HepG2 (cell line): ENCODE data around the gene TSSK2. TPM values are rescaled to one million over a fixed set of nuclear protein-coding genes. Genes with fewer than 3 reads are reported as not detected.

ENCODE experiments used
- AGO1 ChIP-seq: fragments of 200-400 bp; formaldehyde crosslinking; IDR thresholded peaks from 2 replicates; pipeline ENCODE4 v1.6.1; 2017; ENCODE audit warnings: mild to moderate bottlenecking, low read depth, low read length, moderate library complexity; ENCODE audit not compliant: poor library complexity, severe bottlenecking
- AGO2 ChIP-seq: fragments of 200-400 bp; formaldehyde crosslinking; optimal IDR thresholded peaks from 2 replicates; pipeline ENCODE3; 2017; ENCODE audit warnings: mild to moderate bottlenecking, low read depth, low read length, moderate library complexity
- CBFB ChIP-seq: sonication (generic); formaldehyde crosslinking; IDR thresholded peaks from 2 replicates; pipeline ENCODE4 v1.4.0; 2020; ENCODE audit warnings: missing genetic modification reagents
- CEBPB ChIP-seq: IDR thresholded peaks from 2 replicates; pipeline ENCODE4 v1.6.1; 2011; ENCODE audit warnings: low read depth, low read length, improper control_type of control experiment, borderline replicate concordance
- ETV6 ChIP-seq: sonication (generic); formaldehyde crosslinking; conservative IDR thresholded peaks from 2 replicates; pipeline ENCODE4 v1.4.0; 2020; ENCODE audit warnings: missing genetic modification reagents
- FOXM1 ChIP-seq: sonication (generic); formaldehyde crosslinking; IDR thresholded peaks from 2 replicates; pipeline ENCODE4 v1.5.0; 2020; ENCODE audit warnings: missing genetic modification reagents
- GATAD2A ChIP-seq: IDR thresholded peaks from 2 replicates; pipeline ENCODE4 v1.6.1; 2016
- HDAC2 ChIP-seq: sonication (generic); formaldehyde crosslinking; IDR thresholded peaks from 2 replicates; pipeline ENCODE4 v1.4.0; 2020; ENCODE audit warnings: missing genetic modification reagents
- HMG20B ChIP-seq: conservative IDR thresholded peaks from 2 replicates; pipeline ENCODE4 v1.6.1; 2016; ENCODE audit warnings: missing genetic modification reagents, missing compliant biosample characterization
- HNF4A ChIP-seq: sonication (generic); formaldehyde crosslinking; IDR thresholded peaks from 2 replicates; pipeline ENCODE4 v1.4.0; 2020; ENCODE audit warnings: missing genetic modification reagents
- HNRNPL ChIP-seq: fragments of 200-400 bp; formaldehyde crosslinking; IDR thresholded peaks from 2 replicates; pipeline ENCODE4 v1.6.1; 2017; ENCODE audit warnings: mild to moderate bottlenecking, low read depth, low read length
- IRF2 ChIP-seq: IDR thresholded peaks from 2 replicates; pipeline ENCODE4 v1.6.1; 2018; ENCODE audit warnings: missing genetic modification reagents, missing compliant biosample characterization
- KAT7 ChIP-seq: IDR thresholded peaks from 2 replicates; pipeline ENCODE4 v1.6.1; 2018; ENCODE audit warnings: borderline replicate concordance, missing compliant biosample characterization
- KLF15 ChIP-seq: sonication (generic); formaldehyde crosslinking; IDR thresholded peaks from 2 replicates; pipeline ENCODE4 v1.8.1; 2023; ENCODE audit warnings: borderline replicate concordance, mild to moderate bottlenecking, inconsistent platforms, missing genetic modification reagents, mixed read lengths
- PAWR ChIP-seq: sonication (generic); formaldehyde crosslinking; IDR thresholded peaks from 2 replicates; pipeline ENCODE4 v1.4.0; 2020; ENCODE audit warnings: missing genetic modification reagents, mild to moderate bottlenecking, borderline replicate concordance
- POLR2G ChIP-seq: fragments of 200-400 bp; formaldehyde crosslinking; IDR thresholded peaks from 2 replicates; pipeline ENCODE4 v1.6.1; 2018; ENCODE audit warnings: mild to moderate bottlenecking, low read depth, low read length, moderate library complexity
- RCOR2 ChIP-seq: IDR thresholded peaks from 2 replicates; pipeline ENCODE4 v1.6.1; 2016; ENCODE audit warnings: missing biosample characterization, missing genetic modification reagents
- SMAD3 ChIP-seq: sonication (generic); formaldehyde crosslinking; IDR thresholded peaks from 2 replicates; pipeline ENCODE4 v1.4.0; 2020; ENCODE audit warnings: missing genetic modification reagents
- TAF15 ChIP-seq: fragments of 200-400 bp; formaldehyde crosslinking; IDR thresholded peaks from one replicate; pipeline ENCODE4 v1.6.1; 2018; ENCODE audit warnings: mild to moderate bottlenecking, low read depth, low read length; ENCODE audit not compliant: poor library complexity, severe bottlenecking
- TARDBP ChIP-seq: sonication (generic); formaldehyde crosslinking; IDR thresholded peaks from 2 replicates; pipeline ENCODE4 v1.8.0; 2022; ENCODE audit warnings: mild to moderate bottlenecking, missing genetic modification reagents
- TRIM24 ChIP-seq: sonication (generic); formaldehyde crosslinking; IDR thresholded peaks from 2 replicates; pipeline ENCODE4 v1.8.0; 2022; ENCODE audit warnings: mild to moderate bottlenecking, missing genetic modification reagents
- ZFP41 ChIP-seq: sonication (generic); formaldehyde crosslinking; IDR thresholded peaks from 2 replicates; pipeline ENCODE4 v1.4.0; 2020; ENCODE audit warnings: mild to moderate bottlenecking, missing genetic modification reagents, borderline replicate concordance
- ZFYVE20 ChIP-seq: sonication (generic); formaldehyde crosslinking; IDR thresholded peaks from 2 replicates; pipeline ENCODE4 v1.8.0; 2023; ENCODE audit warnings: low read depth, mild to moderate bottlenecking, moderate library complexity, missing genetic modification reagents, borderline replicate concordance
- ZNF143 ChIP-seq: sonication (generic); formaldehyde crosslinking; IDR thresholded peaks from 2 replicates; pipeline ENCODE4 v1.4.0; 2020; ENCODE audit warnings: missing genetic modification reagents
- ZNF230 ChIP-seq: sonication (generic); formaldehyde crosslinking; IDR thresholded peaks from 2 replicates; pipeline ENCODE4 v1.4.0; 2020; ENCODE audit warnings: mild to moderate bottlenecking, missing genetic modification reagents
- ZNF761 ChIP-seq: sonication (generic); formaldehyde crosslinking; conservative IDR thresholded peaks from 2 replicates; pipeline ENCODE4 v1.4.0; 2020; ENCODE audit warnings: mild to moderate bottlenecking, missing genetic modification reagents
- polyA plus RNA-seq, 8 experiments: library from polyadenylated mRNA; depleted of rRNA in 3 of 8; stranded (reverse) in 7 of 8; unstranded in 1 of 8; fragments of >200 nt; fragmentation: Illumina TruSeq in 4 of 8; extraction: Trizol in 4 of 8; gene quantifications; 2 replicates each; pipeline versions ENCODE4 v1.2.1 to v1.2.3, GENCODE V29; 2011 to 2016; ENCODE audit warnings: low read depth in 4 of 8, missing spikeins in 1 of 8, mixed read lengths in 1 of 8; ENCODE audit not compliant: insufficient read depth in 1 of 8
- total RNA-seq, 5 experiments: library from RNA; depleted of rRNA; stranded (reverse); fragments of >200 nt; fragmentation: Illumina TruSeq; extraction: Trizol; gene quantifications; 2 replicates each; pipeline ENCODE4 v1.2.3, GENCODE V29; 2016; ENCODE audit warnings: low read depth in 1 of 5
- TF ChIP-seq, protein P1 (sequence below): sonication (generic); formaldehyde crosslinking; IDR thresholded peaks from 2 replicates; pipeline ENCODE4 v1.4.0; 2020; ENCODE audit warnings: missing genetic modification reagents, mild to moderate bottlenecking, borderline replicate concordance
- TF ChIP-seq, protein P2 (sequence below): sonication (generic); formaldehyde crosslinking; IDR thresholded peaks from 2 replicates; pipeline ENCODE4 v1.5.0; 2020; ENCODE audit warnings: mild to moderate bottlenecking, missing genetic modification reagents

The TSSK2 gene
- total and polyA plus RNA-seq, 2 of the 13 experiments (the other 11 are each of a cell fraction or from before 2014, with no cell fraction given) = not detected

- TF ChIP-seq FOXM1 (CRISPR knock-in tag) (no peak), HDAC2 (no peak), IRF2 (CRISPR knock-in tag) (no peak), GATAD2A (CRISPR knock-in tag) (no peak), HMG20B (no peak), ZFP41 (CRISPR knock-in tag) (no peak), SMAD3 (CRISPR knock-in tag) (no peak), ZNF143 (CRISPR knock-in tag) (no peak), CEBPB (no peak), KAT7 (no peak), CBFB (CRISPR knock-in tag) (no peak), AGO2 (peak; percentile 93), TARDBP (CRISPR knock-in tag) (no peak), HNF4A (CRISPR knock-in tag) (no peak), AGO1 (peak; percentile 86), POLR2G (peak; percentile 48), TAF15 (peak; percentile 74), KLF15 (CRISPR knock-in tag) (no peak), ZNF761 (no peak), ETV6 (CRISPR knock-in tag) (no peak), PAWR (no peak), ZFYVE20 (CRISPR knock-in tag) (no peak), HNRNPL (0 out of 2 replicates have a peak, but pooled peaks have one; percentile 40), ZNF230 (CRISPR knock-in tag) (no peak), RCOR2 (no peak), TRIM24 (no peak)
- TF ChIP-seq, protein P1, sequence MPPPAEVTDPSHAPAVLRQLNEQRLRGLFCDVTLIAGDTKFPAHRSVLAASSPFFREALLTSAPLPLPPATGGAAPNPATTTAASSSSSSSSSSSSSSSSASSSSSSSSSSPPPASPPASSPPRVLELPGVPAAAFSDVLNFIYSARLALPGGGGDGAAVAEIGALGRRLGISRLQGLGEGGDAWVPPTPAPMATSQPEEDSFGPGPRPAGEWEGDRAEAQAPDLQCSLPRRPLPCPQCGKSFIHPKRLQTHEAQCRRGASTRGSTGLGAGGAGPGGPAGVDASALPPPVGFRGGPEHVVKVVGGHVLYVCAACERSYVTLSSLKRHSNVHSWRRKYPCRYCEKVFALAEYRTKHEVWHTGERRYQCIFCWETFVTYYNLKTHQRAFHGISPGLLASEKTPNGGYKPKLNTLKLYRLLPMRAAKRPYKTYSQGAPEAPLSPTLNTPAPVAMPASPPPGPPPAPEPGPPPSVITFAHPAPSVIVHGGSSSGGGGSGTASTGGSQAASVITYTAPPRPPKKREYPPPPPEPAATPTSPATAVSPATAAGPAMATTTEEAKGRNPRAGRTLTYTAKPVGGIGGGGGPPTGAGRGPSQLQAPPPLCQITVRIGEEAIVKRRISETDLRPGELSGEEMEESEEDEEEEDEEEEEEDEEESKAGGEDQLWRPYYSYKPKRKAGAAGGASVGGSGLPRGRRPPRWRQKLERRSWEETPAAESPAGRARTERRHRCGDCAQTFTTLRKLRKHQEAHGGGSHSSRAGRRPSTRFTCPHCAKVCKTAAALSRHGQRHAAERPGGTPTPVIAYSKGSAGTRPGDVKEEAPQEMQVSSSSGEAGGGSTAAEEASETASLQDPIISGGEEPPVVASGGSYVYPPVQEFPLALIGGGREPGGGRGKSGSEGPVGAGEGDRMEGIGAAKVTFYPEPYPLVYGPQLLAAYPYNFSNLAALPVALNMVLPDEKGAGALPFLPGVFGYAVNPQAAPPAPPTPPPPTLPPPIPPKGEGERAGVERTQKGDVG (CRISPR knock-in tag) = no peak
- TF ChIP-seq, protein P2, sequence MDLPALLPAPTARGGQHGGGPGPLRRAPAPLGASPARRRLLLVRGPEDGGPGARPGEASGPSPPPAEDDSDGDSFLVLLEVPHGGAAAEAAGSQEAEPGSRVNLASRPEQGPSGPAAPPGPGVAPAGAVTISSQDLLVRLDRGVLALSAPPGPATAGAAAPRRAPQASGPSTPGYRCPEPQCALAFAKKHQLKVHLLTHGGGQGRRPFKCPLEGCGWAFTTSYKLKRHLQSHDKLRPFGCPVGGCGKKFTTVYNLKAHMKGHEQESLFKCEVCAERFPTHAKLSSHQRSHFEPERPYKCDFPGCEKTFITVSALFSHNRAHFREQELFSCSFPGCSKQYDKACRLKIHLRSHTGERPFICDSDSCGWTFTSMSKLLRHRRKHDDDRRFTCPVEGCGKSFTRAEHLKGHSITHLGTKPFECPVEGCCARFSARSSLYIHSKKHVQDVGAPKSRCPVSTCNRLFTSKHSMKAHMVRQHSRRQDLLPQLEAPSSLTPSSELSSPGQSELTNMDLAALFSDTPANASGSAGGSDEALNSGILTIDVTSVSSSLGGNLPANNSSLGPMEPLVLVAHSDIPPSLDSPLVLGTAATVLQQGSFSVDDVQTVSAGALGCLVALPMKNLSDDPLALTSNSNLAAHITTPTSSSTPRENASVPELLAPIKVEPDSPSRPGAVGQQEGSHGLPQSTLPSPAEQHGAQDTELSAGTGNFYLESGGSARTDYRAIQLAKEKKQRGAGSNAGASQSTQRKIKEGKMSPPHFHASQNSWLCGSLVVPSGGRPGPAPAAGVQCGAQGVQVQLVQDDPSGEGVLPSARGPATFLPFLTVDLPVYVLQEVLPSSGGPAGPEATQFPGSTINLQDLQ (CRISPR knock-in tag) = 0 out of 2 replicates have a peak, but pooled peaks have one; percentile 21
Observed at GRCh38 chr22:19175026-19175601, 44.0 kb downstream of the TSSK2 start (continued).
